ENCODE results near the gene S100A9. TPM values are rescaled to one million over a fixed set of nuclear protein-coding genes. Genes with fewer than 3 reads are reported as not detected.

The S100A9 gene
- total RNA-seq (2022; extraction: Qiagen RNA extraction), result 0.77 to 1.2 TPM (median 1.1 TPM) in 4 of 5 replicates, not detected in the other

DNA sequence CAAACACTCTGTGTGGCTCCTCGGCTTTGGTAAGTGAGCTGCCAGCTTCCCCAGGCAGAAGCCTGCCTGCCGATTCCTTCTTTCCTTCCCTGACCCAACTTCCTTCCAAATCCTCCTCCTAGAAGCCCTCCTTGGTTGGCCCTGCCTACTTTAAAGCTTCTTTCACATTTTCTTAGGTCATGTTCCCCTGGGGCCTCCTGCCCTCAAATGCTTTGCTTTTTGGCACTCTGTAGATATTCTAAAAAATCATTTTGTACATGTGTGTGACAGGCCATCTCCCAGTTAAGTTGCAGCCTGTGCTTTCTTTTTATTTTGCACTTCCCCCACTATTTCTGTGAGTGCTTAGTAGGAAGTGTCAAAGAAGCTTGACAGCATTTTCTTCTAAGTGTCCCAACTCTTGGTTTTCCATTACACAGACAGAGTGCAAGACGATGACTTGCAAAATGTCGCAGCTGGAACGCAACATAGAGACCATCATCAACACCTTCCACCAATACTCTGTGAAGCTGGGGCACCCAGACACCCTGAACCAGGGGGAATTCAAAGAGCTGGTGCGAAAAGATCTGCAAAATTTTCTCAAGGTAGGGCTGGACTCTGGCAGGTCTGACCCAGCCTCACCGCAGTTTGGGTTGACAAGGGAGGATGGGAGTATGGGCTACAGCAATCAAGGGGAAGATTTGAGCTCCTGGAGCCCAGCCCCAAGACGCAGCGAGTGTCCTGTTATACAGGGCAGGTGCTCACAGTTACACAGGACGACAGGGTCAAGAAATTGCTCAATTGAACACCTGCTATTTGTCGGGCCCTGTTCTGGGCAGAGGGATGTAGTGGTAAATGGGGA lies at the start of gene S100A9:
TSS of gene S100A9 (plus strand) at position 2 of the 838 bp plus-strand sequence. CDS start at position 432, 430 bp downstream.

DNA sequence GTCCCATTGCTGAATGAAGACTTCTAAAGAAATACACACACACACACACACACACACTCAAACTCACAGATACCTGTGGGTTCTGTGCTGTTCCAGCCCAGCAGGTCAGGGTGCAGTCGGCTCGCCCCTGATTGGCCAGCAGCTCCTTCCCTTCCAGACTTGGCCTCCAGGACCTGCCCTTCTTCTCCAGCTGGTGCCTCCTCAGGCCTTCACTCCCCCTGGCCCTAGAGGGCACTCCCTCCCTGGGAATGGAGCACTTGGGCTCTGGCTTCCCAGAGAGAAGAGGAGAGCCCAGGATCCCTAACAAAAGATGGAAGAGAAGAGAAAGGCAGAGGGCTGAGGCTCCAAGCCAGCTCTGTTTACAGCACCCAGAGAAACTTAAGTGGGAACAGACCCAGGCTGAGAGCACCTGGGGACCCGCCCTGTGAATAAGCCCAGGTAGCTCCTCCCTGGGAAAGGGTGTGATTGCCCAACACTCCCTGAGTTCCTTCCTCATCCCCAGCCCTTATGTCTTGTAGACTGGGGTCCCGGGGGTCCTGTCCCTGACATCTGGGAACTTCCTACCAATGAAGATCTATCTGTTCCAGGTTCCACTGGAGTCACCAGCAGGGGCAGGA lies 45.0 kb upstream of the S100A9 start, which contains the start of gene PGLYRP3:
TSS of gene PGLYRP3 (minus strand) at position 383 of the 617 bp plus-strand sequence. CDS start 2,287 bp downstream, outside the sequence.

DNA sequence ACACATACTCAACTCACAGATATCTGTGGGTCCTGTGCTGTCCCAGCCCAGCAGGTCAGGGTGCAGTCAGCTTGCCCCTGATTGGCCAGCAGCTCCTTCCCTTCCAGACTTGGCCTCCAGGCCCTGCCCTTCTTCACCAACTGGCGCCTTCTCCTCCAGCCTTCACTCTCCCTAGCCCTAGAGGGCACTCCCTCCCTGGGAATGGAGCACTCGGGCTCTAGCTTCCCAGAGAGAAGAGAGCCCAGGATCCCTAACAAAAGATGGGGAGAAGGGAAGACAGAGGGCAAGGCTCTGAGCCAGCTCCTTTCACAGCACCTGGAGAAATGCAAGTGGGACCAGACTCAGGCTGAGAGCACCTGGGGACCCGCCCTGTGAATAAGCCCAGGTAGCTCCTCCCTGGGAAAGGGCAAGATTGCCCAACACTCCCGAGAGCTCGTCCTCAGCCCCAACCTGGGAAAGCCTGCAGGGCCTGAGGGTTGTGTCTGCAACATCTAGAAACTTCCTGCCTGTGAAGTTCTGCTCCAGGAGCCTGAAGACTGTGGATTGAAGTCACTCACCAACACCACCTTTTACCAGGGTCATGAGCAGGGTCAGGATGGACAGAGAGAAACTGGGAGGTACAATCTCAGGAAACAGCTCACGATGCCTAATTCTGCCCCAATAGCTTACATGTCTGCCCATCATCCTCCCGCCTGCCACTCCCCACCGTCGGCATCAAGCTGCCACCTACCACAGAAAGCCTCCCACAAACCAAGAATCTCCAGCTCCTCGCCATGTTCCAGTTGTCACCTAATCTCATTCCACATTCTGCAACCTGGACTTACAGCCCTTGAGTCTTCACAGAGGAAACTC lies 8.9 kb upstream of the S100A9 start, which contains the start of gene PGLYRP4:
TSS of gene PGLYRP4 (minus strand) at position 331 of the 852 bp plus-strand sequence. CDS start 909 bp downstream, outside the sequence.

GRCh38 chr1:153375511-153375910 lies 17.9 kb downstream of the S100A9 start, which contains the start of gene S100A12:
Gene S100A12, minus strand, starts transcription at chr1:153375621. Its CDS starts 1,029 bp downstream, at chr1:153374592.

GRCh38 chr1:153390938-153391710 lies 33.5 kb downstream of the S100A9 start, which contains the start of gene S100A8:
Gene S100A8, minus strand, starts transcription at chr1:153391073. Its CDS starts 538 bp downstream, at chr1:153390535.

Other genes starting within 250 kb of the S100A9 start
- not detected in 5 replicates for gene SPRR2F, start 244.3 kb upstream of the S100A9 start, total RNA-seq (2022; extraction: Qiagen RNA extraction)
- gene SPRR2G, start 207.0 kb upstream of the S100A9 start, total RNA-seq (2022; extraction: Qiagen RNA extraction), result not detected in 5 replicates
- gene LELP1, start 154.4 kb upstream of the S100A9 start, total RNA-seq (2022; extraction: Qiagen RNA extraction), result not detected in 5 replicates
- gene PRR9, start 140.3 kb upstream of the S100A9 start, total RNA-seq (2022; extraction: Qiagen RNA extraction), result not detected in 5 replicates
- not detected in 5 replicates for gene LORICRIN, start 98.2 kb upstream of the S100A9 start, total RNA-seq (2022; extraction: Qiagen RNA extraction)
- not detected in 5 replicates for gene PGLYRP3, start 44.9 kb upstream of the S100A9 start, total RNA-seq (2022; extraction: Qiagen RNA extraction)
- gene PGLYRP4, start 9.0 kb upstream of the S100A9 start, total RNA-seq (2022; extraction: Qiagen RNA extraction), result not detected in 5 replicates
- not detected in 5 replicates for gene S100A12, start 17.8 kb downstream of the S100A9 start, total RNA-seq (2022; extraction: Qiagen RNA extraction)
- gene S100A8, start 33.2 kb downstream of the S100A9 start, total RNA-seq (2022; extraction: Qiagen RNA extraction), result not detected in 5 replicates
- gene S100A7A, start 58.7 kb downstream of the S100A9 start, total RNA-seq (2022; extraction: Qiagen RNA extraction), result not detected in 5 replicates
- gene S100A7, start 102.8 kb downstream of the S100A9 start, total RNA-seq (2022; extraction: Qiagen RNA extraction), result not detected in 5 replicates
- 3,270 to 3,628 TPM (median 3,480 TPM) in 5 replicates for gene S100A6, start 178.1 kb downstream of the S100A9 start, total RNA-seq (2022; extraction: Qiagen RNA extraction)
- gene S100A5, start 183.1 kb downstream of the S100A9 start, total RNA-seq (2022; extraction: Qiagen RNA extraction), result 0.44 to 1.5 TPM (median 1.0 TPM) in 5 replicates
- gene S100A4, start 188.0 kb downstream of the S100A9 start, total RNA-seq (2022; extraction: Qiagen RNA extraction), result 1,612 to 1,772 TPM (median 1,681 TPM) in 5 replicates
- 103 to 117 TPM (median 114 TPM) in 5 replicates for gene S100A3, start 191.4 kb downstream of the S100A9 start, total RNA-seq (2022; extraction: Qiagen RNA extraction)
- 20.2 to 30.6 TPM (median 26.9 TPM) in 5 replicates for gene S100A2, start 208.0 kb downstream of the S100A9 start, total RNA-seq (2022; extraction: Qiagen RNA extraction)

Data from A549 treated with Mapracorat at 1 μM for 4 hours (cell line).